HEK293 (cell line): ENCODE results near the gene ZNF423.
A peak's percentile ranks its signal among the peaks of the same experiment; 100 is the strongest.

Experiments
- CTCF ChIA-PET: fragments of 350-600 bp; formaldehyde crosslinking; extraction: SDS; loops from one replicate; lab custom pipeline; 2021; ENCODE audit warnings: antibody characterized with exemption; lab: Yijun Ruan, JAX
- POLR2A ChIA-PET: fragments of 300-600 bp; formaldehyde crosslinking; extraction: SDS; loops from one replicate; lab custom pipeline; 2020; ENCODE audit warnings: antibody characterized with exemption, inconsistent platforms; lab: Yijun Ruan, JAX
- H3K27ac ChIP-seq: fragments of 200-500 bp; sonication (Bioruptor generic); 2 replicates; pipeline ENCODE4 v1.5.1; 2014; ENCODE audit warnings: low read depth, low read length, control low read depth, inconsistent platforms; ENCODE audit errors: extremely low read depth
- H3K36me3 ChIP-seq, 2 experiments: fragments of 200-500 bp in 1 of 2; sonication (Bioruptor generic) in 1 of 2; 1 replicate in 1 of 2; 2 replicates in 1 of 2; pipeline ENCODE4 v1.5.1; 2014 to 2017; ENCODE audit warnings: inconsistent platforms in 2 of 2, low read length in 2 of 2; ENCODE audit not compliant: control insufficient read depth in 2 of 2, insufficient read depth in 1 of 2
- H3K4me1 ChIP-seq: fragments of 200-500 bp; sonication (Bioruptor generic); 2 replicates; pipeline ENCODE4 v1.5.1; 2014; ENCODE audit warnings: mild to moderate bottlenecking, low read length, inconsistent platforms; ENCODE audit not compliant: control insufficient read depth, insufficient read depth
- H3K4me3 ChIP-seq: 2 replicates; pipeline ENCODE4 v1.5.1; 2011; ENCODE audit warnings: low read depth, mild to moderate bottlenecking, control low read depth, low read length, moderate library complexity
- H3K9me3 ChIP-seq: fragments of 200-500 bp; sonication (Bioruptor generic); 2 replicates; pipeline ENCODE4 v1.5.1; 2014; ENCODE audit warnings: low read depth, low read length, inconsistent platforms; ENCODE audit not compliant: control insufficient read depth, insufficient read depth
- BCL11A ChIP-seq: fragments of 450-650 bp; formaldehyde crosslinking; IDR thresholded peaks from 2 replicates; pipeline ENCODE4 v1.5.1; 2016; ENCODE audit warnings: low read depth, missing biosample characterization, missing genetic modification characterization
- GLIS1 ChIP-seq: fragments of 450-650 bp; formaldehyde crosslinking; IDR thresholded peaks from 2 replicates; pipeline ENCODE4 v1.5.1; 2016; ENCODE audit warnings: missing biosample characterization, missing genetic modification characterization
- KLF16 ChIP-seq: fragments of 450-650 bp; formaldehyde crosslinking; IDR thresholded peaks from 2 replicates; pipeline ENCODE4 v1.5.1; 2017; ENCODE audit warnings: missing biosample characterization, missing genetic modification characterization
- SP3 ChIP-seq: fragments of 450-650 bp; formaldehyde crosslinking; IDR thresholded peaks from 2 replicates; pipeline ENCODE4 v1.5.1; 2016; ENCODE audit warnings: missing biosample characterization, missing genetic modification characterization
- ZBTB21 ChIP-seq: fragments of 450-650 bp; formaldehyde crosslinking; IDR thresholded peaks from 2 replicates; pipeline ENCODE4 v1.5.1; 2017; ENCODE audit warnings: missing biosample characterization, missing genetic modification characterization
- ZFHX2 ChIP-seq: fragments of 450-650 bp; formaldehyde crosslinking; conservative IDR thresholded peaks from 2 replicates; pipeline ENCODE4 v1.5.1; 2016; ENCODE audit warnings: missing biosample characterization, missing genetic modification characterization
- ZFP3 ChIP-seq: fragments of 450-650 bp; formaldehyde crosslinking; IDR thresholded peaks from 2 replicates; pipeline ENCODE4 v1.5.1; 2016; ENCODE audit warnings: low read depth, missing biosample characterization, missing genetic modification characterization
- ZIC2 ChIP-seq: fragments of 450-650 bp; formaldehyde crosslinking; IDR thresholded peaks from 2 replicates; pipeline ENCODE4 v1.5.1; 2016; ENCODE audit warnings: missing biosample characterization, missing genetic modification characterization
- ZNF133 ChIP-seq: fragments of 450-650 bp; formaldehyde crosslinking; IDR thresholded peaks from 2 replicates; pipeline ENCODE4 v1.5.1; 2016; ENCODE audit warnings: missing biosample characterization, missing genetic modification characterization
- ZNF184 ChIP-seq: fragments of 450-650 bp; IDR thresholded peaks from 2 replicates; pipeline ENCODE4 v1.5.1; 2018; ENCODE audit warnings: missing biosample characterization, mild to moderate bottlenecking, missing genetic modification characterization
- ZNF2 ChIP-seq: fragments of 450-650 bp; formaldehyde crosslinking; IDR thresholded peaks from 2 replicates; pipeline ENCODE4 v1.5.1; 2016; ENCODE audit warnings: missing biosample characterization, missing genetic modification characterization
- ZNF248 ChIP-seq: fragments of 450-650 bp; formaldehyde crosslinking; IDR thresholded peaks from 2 replicates; pipeline ENCODE4 v1.5.1; 2017; ENCODE audit warnings: missing biosample characterization, missing genetic modification characterization
- ZNF292 ChIP-seq: fragments of 450-650 bp; formaldehyde crosslinking; IDR thresholded peaks from 2 replicates; pipeline ENCODE4 v1.5.1; 2016; ENCODE audit warnings: low read depth, missing biosample characterization, missing genetic modification characterization, borderline replicate concordance
- ZNF335 ChIP-seq: fragments of 450-650 bp; formaldehyde crosslinking; conservative IDR thresholded peaks from 2 replicates; pipeline ENCODE4 v1.5.1; 2016; ENCODE audit warnings: missing biosample characterization, missing genetic modification characterization
- ZNF561 ChIP-seq: fragments of 450-650 bp; IDR thresholded peaks from 2 replicates; pipeline ENCODE4 v1.5.1; 2018; ENCODE audit warnings: missing biosample characterization, missing genetic modification characterization, borderline replicate concordance
- ZNF621 ChIP-seq: fragments of 450-650 bp; formaldehyde crosslinking; IDR thresholded peaks from 2 replicates; pipeline ENCODE4 v1.5.1; 2017; ENCODE audit warnings: missing biosample characterization, missing genetic modification characterization
- ZNF623 ChIP-seq: fragments of 450-650 bp; formaldehyde crosslinking; IDR thresholded peaks from 2 replicates; pipeline ENCODE4 v1.5.1; 2016; ENCODE audit warnings: missing biosample characterization, missing genetic modification characterization
- ZNF768 ChIP-seq: fragments of 450-650 bp; formaldehyde crosslinking; IDR thresholded peaks from 2 replicates; pipeline ENCODE4 v1.5.1; 2018; ENCODE audit warnings: missing biosample characterization, mild to moderate bottlenecking, missing genetic modification characterization
- ZNF776 ChIP-seq: fragments of 450-650 bp; formaldehyde crosslinking; IDR thresholded peaks from 2 replicates; pipeline ENCODE4 v1.5.0; 2017; ENCODE audit warnings: missing biosample characterization, missing genetic modification characterization, borderline replicate concordance
- ZNF777 ChIP-seq: fragments of 450-650 bp; formaldehyde crosslinking; IDR thresholded peaks from 2 replicates; pipeline ENCODE4 v1.5.1; 2017; ENCODE audit warnings: missing biosample characterization, missing genetic modification characterization, borderline replicate concordance
- ZNF843 ChIP-seq: fragments of 450-650 bp; formaldehyde crosslinking; IDR thresholded peaks from 2 replicates; pipeline ENCODE4 v1.5.1; 2016; ENCODE audit warnings: missing biosample characterization, missing genetic modification characterization
- ZSCAN30 ChIP-seq: fragments of 450-650 bp; IDR thresholded peaks from 2 replicates; pipeline ENCODE4 v1.5.1; 2018; ENCODE audit warnings: missing biosample characterization, mild to moderate bottlenecking, missing genetic modification characterization, moderate library complexity
- TF ChIP-seq, protein P1 (sequence below): IDR thresholded peaks from 2 replicates; pipeline ENCODE4 v1.6.1; 2011; ENCODE audit warnings: mild to moderate bottlenecking, low read depth, low read length, borderline replicate concordance
- TF ChIP-seq, protein P2 (sequence below): fragments of 450-650 bp; formaldehyde crosslinking; optimal IDR thresholded peaks from 2 replicates; pipeline ENCODE3; 2016; ENCODE audit warnings: missing biosample characterization, mild to moderate bottlenecking, missing genetic modification characterization

ZNF423 gene

DNA sequence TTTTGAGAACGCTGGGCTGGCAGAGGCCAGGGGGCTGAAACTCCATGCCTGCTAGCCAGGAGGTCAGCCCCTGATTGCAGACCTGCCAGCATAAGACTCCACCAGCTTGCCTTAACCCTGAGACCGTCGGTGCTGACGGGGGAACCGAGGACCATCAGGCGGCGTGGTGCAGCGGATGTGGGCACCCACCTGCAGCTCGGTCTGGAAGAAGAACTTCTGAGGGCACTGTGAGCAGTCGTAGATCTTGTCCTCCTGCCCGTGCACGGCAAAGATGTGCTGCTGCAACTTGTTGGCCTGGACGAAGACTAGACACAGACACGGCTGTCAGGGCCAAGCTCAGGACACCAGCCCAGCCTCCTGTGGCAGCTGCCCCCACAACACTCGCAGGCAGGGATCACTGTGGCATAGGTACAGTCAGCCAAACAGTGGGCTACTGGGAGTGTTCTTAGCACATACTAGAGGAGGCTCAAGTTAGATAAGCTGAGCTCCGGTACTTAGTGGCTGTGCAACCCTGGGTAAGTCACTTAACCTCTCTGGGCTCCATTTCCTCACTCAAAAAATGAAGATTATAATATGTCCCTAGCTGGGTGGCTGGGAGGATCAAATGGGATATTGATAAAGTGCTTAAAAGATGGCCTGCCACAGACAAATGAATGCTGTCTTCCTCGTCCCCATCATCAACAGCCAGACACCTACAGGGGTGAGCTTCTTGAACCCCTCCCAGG, 332.3 kb downstream of the ZNF423 start:
- H3K27ac ChIP-seq = no peak overlapping the region
- ChIA-PET POLR2A (no interaction called here), CTCF (interaction anchor here (0.5 to 1.2 kb wide), 3 partner anchors 16 to 86 kb away, joined by 3 read pairs; no protein-coding TSS in a partner anchor)
- no peak overlapping the region for H3K4me3 ChIP-seq
- H3K4me1 ChIP-seq = no peaks in the 10 kb centered on the region
- peaks cover 0 to 3% of the 10 kb centered on the region in 2 experiments; a peak in 1 of 3 replicates for H3K36me3 ChIP-seq
- TF ChIP-seq ZNF184 (tag by site-specific recombination) (no peak), ZNF768 (peak; percentile 59; the same call in 1 of the 2 replicates)
- H3K9me3 ChIP-seq = no peaks in the 10 kb centered on the region

DNA sequence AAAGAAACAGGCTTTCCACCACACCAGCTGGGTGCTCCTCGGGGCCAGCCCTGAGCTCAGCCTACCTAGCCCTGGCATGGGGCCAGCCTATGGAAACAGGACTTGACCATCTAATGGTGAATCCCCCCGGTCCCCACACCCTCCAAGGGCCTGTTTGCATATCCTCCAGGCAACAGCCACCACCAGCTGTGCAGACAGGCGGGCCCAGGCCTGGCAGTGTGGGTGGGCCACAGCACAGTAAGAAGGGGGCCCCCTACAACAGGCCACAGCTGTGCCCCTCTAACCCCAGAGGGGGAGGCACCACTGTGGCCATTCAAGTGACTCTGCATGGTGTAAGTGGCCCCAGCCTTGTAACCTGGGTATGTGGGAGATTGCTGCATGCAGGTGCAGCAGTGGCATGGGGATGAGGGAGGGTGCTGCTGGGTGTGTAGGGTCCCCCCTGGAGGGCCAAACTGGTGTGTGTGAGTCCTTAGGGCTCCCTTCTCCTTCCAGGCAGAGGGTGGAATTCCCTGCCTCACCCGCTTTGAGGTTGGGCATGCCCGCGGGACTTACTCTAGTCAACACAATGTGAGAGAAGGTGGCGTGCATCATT, 334.1 kb downstream of the ZNF423 start:
- 0 out of 2 replicates have a peak, but pooled peaks have one; percentile 7 for TF ChIP-seq GLIS1 (tag by site-specific recombination)
- TF ChIP-seq ZFHX2 (tag by site-specific recombination) = no peak
- TF ChIP-seq, protein P1, sequence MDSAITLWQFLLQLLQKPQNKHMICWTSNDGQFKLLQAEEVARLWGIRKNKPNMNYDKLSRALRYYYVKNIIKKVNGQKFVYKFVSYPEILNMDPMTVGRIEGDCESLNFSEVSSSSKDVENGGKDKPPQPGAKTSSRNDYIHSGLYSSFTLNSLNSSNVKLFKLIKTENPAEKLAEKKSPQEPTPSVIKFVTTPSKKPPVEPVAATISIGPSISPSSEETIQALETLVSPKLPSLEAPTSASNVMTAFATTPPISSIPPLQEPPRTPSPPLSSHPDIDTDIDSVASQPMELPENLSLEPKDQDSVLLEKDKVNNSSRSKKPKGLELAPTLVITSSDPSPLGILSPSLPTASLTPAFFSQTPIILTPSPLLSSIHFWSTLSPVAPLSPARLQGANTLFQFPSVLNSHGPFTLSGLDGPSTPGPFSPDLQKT = no peak
- no peak for TF ChIP-seq ZNF2 (tag by site-specific recombination)
- TF ChIP-seq, protein P2, sequence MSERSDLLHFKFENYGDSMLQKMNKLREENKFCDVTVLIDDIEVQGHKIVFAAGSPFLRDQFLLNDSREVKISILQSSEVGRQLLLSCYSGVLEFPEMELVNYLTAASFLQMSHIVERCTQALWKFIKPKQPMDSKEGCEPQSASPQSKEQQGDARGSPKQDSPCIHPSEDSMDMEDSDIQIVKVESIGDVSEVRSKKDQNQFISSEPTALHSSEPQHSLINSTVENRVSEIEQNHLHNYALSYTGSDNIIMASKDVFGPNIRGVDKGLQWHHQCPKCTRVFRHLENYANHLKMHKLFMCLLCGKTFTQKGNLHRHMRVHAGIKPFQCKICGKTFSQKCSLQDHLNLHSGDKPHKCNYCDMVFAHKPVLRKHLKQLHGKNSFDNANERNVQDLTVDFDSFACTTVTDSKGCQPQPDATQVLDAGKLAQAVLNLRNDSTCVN (tag by site-specific recombination) = no peak
- no peak for TF ChIP-seq ZNF335 (tag by site-specific recombination)
- TF ChIP-seq ZFP3 = no peak
- TF ChIP-seq ZNF621 (tag by site-specific recombination) = no peak
- TF ChIP-seq SP3 (tag by site-specific recombination) = no peak
- peak; percentile 91 for TF ChIP-seq ZIC2 (tag by site-specific recombination)
- TF ChIP-seq ZNF292 (tag by site-specific recombination) = no peak
- no peak for TF ChIP-seq ZNF561
- TF ChIP-seq ZNF133 (tag by site-specific recombination) = no peak
- no peak for TF ChIP-seq ZNF777 (tag by site-specific recombination)
- TF ChIP-seq, all 188 proteins: peak for 2
- CTCF ChIA-PET = no interaction called here

DNA sequence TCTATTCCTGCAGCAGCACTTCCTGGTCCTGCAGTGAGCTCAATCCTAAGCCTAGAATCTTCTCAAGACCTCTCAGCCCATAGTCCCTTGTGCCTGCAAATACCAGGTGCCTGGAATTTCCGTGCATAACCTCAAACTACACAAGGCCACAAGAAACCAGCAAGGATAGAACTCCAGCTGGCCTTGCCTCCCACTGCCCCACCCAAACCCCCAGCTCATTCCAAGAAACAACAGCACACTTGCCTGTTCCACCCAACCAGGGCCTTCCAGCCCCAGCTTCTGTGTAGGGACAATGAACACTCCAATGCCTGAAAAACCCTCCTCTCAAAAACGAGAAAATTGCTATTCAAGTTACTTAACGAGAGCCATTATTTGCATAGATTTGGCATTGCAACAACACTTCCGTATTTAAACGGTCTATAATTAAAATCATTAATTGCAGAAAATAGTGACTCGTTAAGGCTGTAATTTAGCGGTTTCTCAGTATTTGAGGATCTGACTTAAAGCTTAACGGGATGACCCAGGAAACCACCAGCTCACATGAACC, 335.3 kb downstream of the ZNF423 start:
- Histone ChIP-seq H3K4me1 (no peaks in the 10 kb centered on the region), H3K27ac (no peak overlapping the region)
- POLR2A ChIA-PET = no interaction called here
- TF ChIP-seq ZSCAN30 = no peak
- no peak for TF ChIP-seq ZNF776
- TF ChIP-seq BCL11A = no peak
- TF ChIP-seq ZNF843 (tag by site-specific recombination) = no peak
- TF ChIP-seq ZNF623 (tag by site-specific recombination) = no peak
- TF ChIP-seq ZBTB21 (tag by site-specific recombination) = no peak
- TF ChIP-seq ZNF248 = no peak
- no peak for TF ChIP-seq KLF16
- TF ChIP-seq, all 188 proteins: peak for 0
- H3K4me3 ChIP-seq = no peak overlapping the region
- no peaks in the 10 kb centered on the region for H3K9me3 ChIP-seq
- H3K36me3 ChIP-seq = peaks cover 0 to 3% of the 10 kb centered on the region in 2 experiments; a peak in 1 of 3 replicates
- CTCF ChIA-PET = interaction anchor here (0.9 kb wide), 1 partner anchor 28 kb away, joined by 4 read pairs; no protein-coding TSS in a partner anchor

More for the DNA sequence above, 334.1 kb downstream of the ZNF423 start:
- no peak overlapping the region for H3K27ac ChIP-seq
- POLR2A ChIA-PET = no interaction called here
- no peak overlapping the region for H3K4me3 ChIP-seq
- no peaks in the 10 kb centered on the region for H3K4me1 ChIP-seq
- H3K36me3 ChIP-seq = peaks cover 0 to 3% of the 10 kb centered on the region in 2 experiments; a peak in 1 of 3 replicates
- H3K9me3 ChIP-seq = no peaks in the 10 kb centered on the region
